GM18519 (cell line): Measurements from ENCODE around the gene PFKM.

ENCODE experiments used
- ATAC-seq: cut with Tn5 transposase; IDR thresholded peaks from one replicate; pipeline ENCODE4 v1.9.1; 2021; ENCODE audit warnings: mild to moderate bottlenecking, moderate library complexity; ENCODE audit not compliant: unreplicated experiment, low FRiP score

Gene PFKM

GRCh38 chr12:48183876-48184548, 64.8 kb downstream of the PFKM start:
- no peak for ATAC-seq

- no peak for ATAC-seq
These were observed 65.4 kb downstream of the PFKM start for GRCh38 chr12:48184549-48184922.

GRCh38 chr12:48185181-48185919, 66.2 kb downstream of the PFKM start:
- ATAC-seq, result no peak

GRCh38 chr12:48187916-48188695, 68.9 kb downstream of the PFKM start:
- no peak for ATAC-seq

- no peak for ATAC-seq
These were observed 70.4 kb downstream of the PFKM start for GRCh38 chr12:48189331-48190125.

GRCh38 chr12:48191096-48191495, 71.9 kb downstream of the PFKM start:
- ATAC-seq, result no peak

GRCh38 chr12:48192861-48193260, 73.7 kb downstream of the PFKM start:
- ATAC-seq, result no peak

- ATAC-seq, result no peak
These were observed 74.5 kb downstream of the PFKM start for GRCh38 chr12:48193623-48194022.

- ATAC-seq, result no peak
These were observed 75.6 kb downstream of the PFKM start for GRCh38 chr12:48194799-48195201.
